SU-DHL-6 (cell line): ENCODE results near the gene ABTB2.

ENCODE experiments used
- H2AFZ ChIP-seq: fragments of 200-600 bp; sonication (generic); 2 replicates; pipeline ENCODE4 v1.6.1; 2014; ENCODE audit warnings: low read depth, mild to moderate bottlenecking, moderate library complexity, mixed read lengths, antibody characterized with exemption, low read length; ENCODE audit not compliant: severe bottlenecking
- H3F3A ChIP-seq: fragments of 200-600 bp; shearing (Covaris generic); 2 replicates; pipeline ENCODE4 v1.6.0; 2016; ENCODE audit warnings: antibody characterized with exemption, mild to moderate bottlenecking; ENCODE audit not compliant: insufficient read depth
- H3K27ac ChIP-seq: fragments of 200-600 bp; sonication (generic); 2 replicates; pipeline ENCODE4 v1.5.1; 2016; ENCODE audit warnings: low read depth, mild to moderate bottlenecking, low read length, moderate library complexity, mixed read lengths
- H3K27me3 ChIP-seq: fragments of 200-600 bp; sonication (generic), shearing (Covaris generic); 2 replicates; pipeline ENCODE4 v1.6.0; 2014; ENCODE audit warnings: mild to moderate bottlenecking, low read length
- H3K36me3 ChIP-seq: fragments of 200-600 bp; sonication (generic); 2 replicates; pipeline ENCODE4 v1.6.1; 2014; ENCODE audit warnings: mild to moderate bottlenecking, low read length, mixed read lengths
- H3K4me2 ChIP-seq: fragments of 300-600, 200-600 bp; shearing (Covaris generic), sonication (generic); 2 replicates; pipeline ENCODE4 v1.6.0; 2014; ENCODE audit warnings: low read length, low read depth, mild to moderate bottlenecking; ENCODE audit not compliant: poor library complexity, severe bottlenecking
- H3K4me3 ChIP-seq: fragments of 200-600 bp; sonication (generic); 2 replicates; pipeline ENCODE4 v1.5.1; 2014; ENCODE audit warnings: antibody characterized with exemption, low read length, mild to moderate bottlenecking, mixed read lengths; ENCODE audit not compliant: insufficient read depth, poor library complexity, severe bottlenecking
- H3K79me2 ChIP-seq: fragments of 200-600 bp; sonication (generic); 2 replicates; pipeline ENCODE4 v1.6.1; 2014; ENCODE audit warnings: mild to moderate bottlenecking, low read length, moderate library complexity; ENCODE audit not compliant: insufficient read depth
- H3K9ac ChIP-seq: fragments of 200-600 bp; sonication (generic); 2 replicates; pipeline ENCODE4 v1.7.0; 2014; ENCODE audit warnings: mild to moderate bottlenecking, low read length
- H3K9me2 ChIP-seq: fragments of 200-600 bp; sonication (generic); replicated peaks from 2 replicates; pipeline ENCODE4 v1.6.1; 2014; ENCODE audit warnings: low read length; ENCODE audit not compliant: insufficient read depth
- H3K9me3 ChIP-seq: fragments of 200-600 bp; sonication (generic); 2 replicates; pipeline ENCODE4 v1.6.1; 2014; ENCODE audit warnings: low read length, mixed read lengths; ENCODE audit not compliant: insufficient read depth
- H4K20me1 ChIP-seq: fragments of 200-600 bp; sonication (generic); 2 replicates; pipeline ENCODE4 v1.6.1; 2014; ENCODE audit warnings: low read depth, mild to moderate bottlenecking, antibody characterized with exemption, low read length, moderate library complexity, mixed read lengths
- CTCF ChIP-seq: fragments of 200-600 bp; sonication (generic); IDR thresholded peaks from one replicate; pipeline ENCODE4 v1.5.1; 2017; ENCODE audit warnings: antibody characterized with exemption, mild to moderate bottlenecking, low read length, moderate library complexity; ENCODE audit not compliant: insufficient read depth, poor library complexity, severe bottlenecking
- EZH2phosphoT487 ChIP-seq: fragments of 200-600 bp; sonication (generic), shearing (Covaris generic); conservative IDR thresholded peaks from 2 replicates; pipeline ENCODE4 v1.6.1; 2018; ENCODE audit warnings: mild to moderate bottlenecking, antibody characterized with exemption, low read length, moderate library complexity, mixed read lengths

The ABTB2 gene

GRCh38 chr11:34182921-34183685 is 174.7 kb downstream of the ABTB2 start:
- TF ChIP-seq CTCF (no peak), EZH2phosphoT487 (no peak)
- H2AFZ ChIP-seq = no peak overlapping the region
- H4K20me1 ChIP-seq = no peaks in the 10 kb centered on the region
- H3K36me3 ChIP-seq = no peaks in the 10 kb centered on the region
- no peak overlapping the region for H3K9ac ChIP-seq
- H3K27me3 ChIP-seq = no peaks in the 10 kb centered on the region
- H3K79me2 ChIP-seq = no peaks in the 10 kb centered on the region
- no peaks in the 10 kb centered on the region for H3F3A ChIP-seq
- no peak overlapping the region for H3K27ac ChIP-seq
- no peak overlapping the region for H3K4me2 ChIP-seq
- H3K9me2 ChIP-seq = no peaks in the 10 kb centered on the region
- H3K4me3 ChIP-seq = no peak overlapping the region
- no peaks in the 10 kb centered on the region for H3K9me3 ChIP-seq

GRCh38 chr11:34182425-34182824 is 175.4 kb downstream of the ABTB2 start:
- Histone ChIP-seq H3F3A (no peaks in the 10 kb centered on the region), H3K4me3 (no peak overlapping the region), H3K27ac (no peak overlapping the region), H3K9me3 (no peaks in the 10 kb centered on the region), H3K9ac (no peak overlapping the region), H2AFZ (no peak overlapping the region), H3K9me2 (no peaks in the 10 kb centered on the region), H4K20me1 (no peaks in the 10 kb centered on the region), H3K27me3 (no peaks in the 10 kb centered on the region), H3K79me2 (no peaks in the 10 kb centered on the region), H3K36me3 (no peaks in the 10 kb centered on the region), H3K4me2 (no peak overlapping the region)
- TF ChIP-seq CTCF (no peak), EZH2phosphoT487 (no peak)

- no peak overlapping the region for H3K4me2 ChIP-seq
- H3K27me3 ChIP-seq = no peaks in the 10 kb centered on the region
- H3K79me2 ChIP-seq = no peaks in the 10 kb centered on the region
- H3K9me2 ChIP-seq = no peaks in the 10 kb centered on the region
- no peaks in the 10 kb centered on the region for H3F3A ChIP-seq
- no peaks in the 10 kb centered on the region for H3K36me3 ChIP-seq
- no peak for TF ChIP-seq EZH2phosphoT487
- TF ChIP-seq CTCF = no peak
- H3K4me3 ChIP-seq = no peak overlapping the region
- H3K9me3 ChIP-seq = no peaks in the 10 kb centered on the region
- no peak overlapping the region for H3K27ac ChIP-seq
- no peaks in the 10 kb centered on the region for H4K20me1 ChIP-seq
- H2AFZ ChIP-seq = no peak overlapping the region
- no peak overlapping the region for H3K9ac ChIP-seq
Measured at GRCh38 chr11:34181856-34182405, 175.9 kb downstream of the ABTB2 start.
